Measurements from ENCODE around the gene SUB1. TPM values are rescaled to one million over a fixed set of nuclear protein-coding genes. Genes with fewer than 3 reads are reported as not detected.
"Not testable (repeated sequence)": the region's sequence is repeated elsewhere in the genome, so short reads cannot be mapped to it uniquely, and the experiment has no call there.

The SUB1 gene
- total RNA-seq, 1 donor from 2014 or later, result 147 TPM

- no peak for ATAC-seq
- intact Hi-C loops (cut with DNase I), result no loop called here
- DNase-seq (ENCODE audit: low spot score), result no peak
Measured at GRCh38 chr5:32627219-32627870, 42.0 kb downstream of the SUB1 start.

- DNase-seq (ENCODE audit: low spot score), result no peak
- intact Hi-C loops (cut with DNase I), result no loop called here
- ATAC-seq, result no peak
Measured at GRCh38 chr5:32628049-32628844, 42.9 kb downstream of the SUB1 start.

DNA sequence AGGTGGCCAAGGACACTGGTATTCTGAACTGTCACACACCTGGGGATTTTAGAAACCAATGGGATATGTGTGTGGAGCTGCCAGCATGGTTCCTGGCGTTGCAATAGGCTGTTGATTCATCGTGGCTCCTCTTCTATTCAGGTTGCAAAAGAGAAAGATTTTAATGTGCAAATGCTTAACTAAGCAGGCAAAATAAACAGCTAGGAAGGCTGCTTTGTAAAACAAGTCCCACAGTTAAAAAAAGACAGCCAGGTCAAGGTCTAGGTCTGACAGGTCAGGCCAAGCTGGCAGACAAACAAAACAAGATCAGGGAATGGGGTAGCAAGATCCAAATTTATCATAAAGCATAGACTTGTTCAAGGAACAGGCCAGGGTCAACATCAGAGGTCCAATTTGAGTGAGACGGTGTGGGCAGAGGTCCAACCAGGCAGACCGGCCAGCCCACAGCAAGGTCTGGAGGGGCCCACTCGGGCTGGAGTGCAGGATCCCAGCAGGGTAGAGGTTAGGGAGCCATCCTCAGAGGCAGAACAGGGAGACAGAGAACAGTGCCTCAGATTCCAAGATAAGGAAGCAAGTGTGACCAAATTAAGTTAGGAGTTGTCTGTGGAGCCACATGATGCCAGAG lies 45.6 kb downstream of the SUB1 start:
- intact Hi-C loops (cut with DNase I), result no loop called here
- DNase-seq (ENCODE audit: low spot score) (no peak), ATAC-seq (peak; percentile 32)

DNA sequence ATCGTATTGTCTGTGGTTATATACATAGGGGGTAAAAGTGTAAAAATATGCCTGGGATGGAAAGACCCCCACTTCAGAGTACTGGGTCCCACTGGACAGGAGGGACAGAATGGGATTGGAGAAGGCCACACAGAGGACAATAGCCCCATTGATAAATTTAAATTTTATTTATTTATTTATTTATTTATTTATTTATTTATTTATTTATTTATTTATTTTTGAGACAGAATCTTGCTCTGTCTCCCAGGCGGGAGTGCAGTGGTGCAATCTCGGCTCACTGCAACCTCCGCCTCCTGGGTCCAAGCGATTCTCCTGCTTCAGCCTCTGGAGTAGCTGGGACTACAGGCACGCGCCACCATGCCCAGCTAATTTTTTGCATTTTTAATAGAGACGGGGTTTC lies 47.7 kb downstream of the SUB1 start:
- intact Hi-C loops (cut with DNase I); ATAC-seq; DNase-seq (ENCODE audit: low spot score): not testable (repeated sequence)

- DNase-seq (ENCODE audit: low spot score) (no peak), ATAC-seq (no peak)
- intact Hi-C loops (cut with DNase I), result no loop called here
Measured at GRCh38 chr5:32638309-32638708, 53.0 kb downstream of the SUB1 start.

- intact Hi-C loops (cut with DNase I), result no loop called here
- DNase-seq (ENCODE audit: low spot score), result no peak
- ATAC-seq, result no peak
Measured at GRCh38 chr5:32639943-32640342, 54.6 kb downstream of the SUB1 start.

DNA sequence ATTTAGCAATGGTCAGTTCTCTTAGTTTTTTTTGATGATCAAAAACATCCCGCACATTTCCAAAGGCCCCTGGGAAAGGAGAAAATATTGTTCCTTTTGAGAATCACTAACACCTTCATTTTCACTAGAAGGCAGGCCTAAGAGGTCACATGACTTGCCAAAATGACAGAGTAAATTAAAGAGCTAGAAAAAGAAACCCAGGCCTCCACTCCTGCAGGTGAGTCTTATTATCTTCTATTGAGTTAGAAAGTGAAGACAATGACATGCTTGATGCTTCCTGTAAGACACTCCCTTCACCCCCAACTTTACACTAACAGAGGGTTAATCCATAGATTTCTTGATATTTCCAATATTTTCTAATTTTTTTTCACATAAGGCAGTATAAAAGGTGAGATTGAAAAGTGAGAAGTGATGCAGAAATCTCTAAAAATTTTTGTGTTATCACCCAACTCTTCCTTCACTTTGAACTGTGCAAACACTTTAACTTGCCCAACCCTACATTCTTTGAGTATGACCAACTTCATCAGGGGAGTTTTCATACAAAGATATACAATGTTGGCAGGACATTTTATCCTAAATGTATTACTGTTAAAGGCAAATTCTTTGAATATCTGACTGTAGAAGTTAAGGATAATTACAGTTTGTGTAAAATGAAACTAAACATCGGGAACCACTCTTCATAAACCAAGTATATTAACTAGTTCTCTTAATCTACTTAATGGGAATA lies 57.1 kb downstream of the SUB1 start:
- ATAC-seq (no peak), DNase-seq (ENCODE audit: low spot score) (no peak)
- intact Hi-C loops (cut with DNase I), result no loop called here

DNA sequence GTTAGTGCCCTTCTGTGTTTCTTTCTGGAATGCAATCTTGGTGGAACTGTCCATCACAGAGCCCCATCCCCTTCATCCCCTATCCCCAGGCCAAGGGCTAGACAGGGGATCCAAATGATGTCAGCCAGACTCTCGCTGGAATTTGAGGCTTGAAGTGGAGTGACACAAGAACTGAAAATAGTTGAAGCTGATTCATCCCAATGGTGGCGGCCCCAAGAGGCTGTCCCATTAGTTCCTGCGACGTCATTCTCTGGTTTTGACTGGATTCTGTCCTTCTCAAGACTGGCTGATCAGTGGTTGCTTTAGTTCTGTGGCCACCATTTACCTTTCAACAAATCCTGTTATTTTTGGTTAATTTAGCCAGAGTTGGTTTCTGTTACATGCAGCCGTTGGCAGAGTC lies 59.9 kb downstream of the SUB1 start:
- intact Hi-C loops (cut with DNase I), result no loop called here
- ATAC-seq (no peak), DNase-seq (ENCODE audit: low spot score) (no peak)

DNA sequence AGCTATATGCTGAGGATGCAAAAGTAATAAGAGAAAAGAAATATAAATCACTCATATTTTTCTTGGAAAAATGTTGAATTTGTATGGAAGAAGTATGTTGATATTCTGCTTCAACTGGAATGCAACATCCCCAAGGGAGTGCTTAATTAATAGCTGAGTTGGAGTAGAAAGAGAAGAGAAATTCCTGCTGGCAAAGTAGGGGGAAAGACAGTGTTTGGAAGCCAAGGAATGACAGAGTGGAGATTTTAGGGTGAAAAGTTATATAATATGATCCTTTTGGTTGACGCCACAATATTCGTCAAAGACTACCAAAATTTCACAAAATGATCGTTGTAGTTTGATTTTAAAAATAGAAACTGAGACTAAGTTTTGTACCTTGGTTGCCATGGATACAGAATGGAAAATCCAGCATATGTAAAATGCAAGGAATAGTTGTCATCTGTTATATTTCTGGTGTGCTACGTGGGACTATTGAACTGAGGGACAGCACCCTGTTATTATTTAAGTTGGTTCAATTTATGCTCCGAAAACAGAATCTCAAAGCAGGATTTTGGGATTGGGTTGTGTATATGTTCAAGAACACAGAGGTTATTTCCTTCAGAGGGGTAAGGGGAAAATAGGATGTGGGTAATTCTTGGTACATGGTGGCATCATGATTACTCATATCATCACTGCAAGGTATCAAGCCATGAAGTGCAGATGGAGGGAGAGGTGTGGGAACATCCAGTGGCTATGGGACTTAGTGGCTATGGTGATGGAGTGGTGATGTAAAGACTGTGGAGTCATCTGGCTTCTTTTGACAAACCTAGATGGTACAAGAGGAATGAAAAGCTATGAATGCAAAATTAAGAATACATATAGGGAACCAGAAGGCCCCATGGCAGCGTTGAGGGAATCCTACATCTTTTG lies 61.0 kb downstream of the SUB1 start:
- intact Hi-C loops (cut with DNase I), result no loop called here
- DNase-seq (ENCODE audit: low spot score) (no peak), ATAC-seq (no peak)

GRCh38 chr5:32651088-32651487 lies 65.7 kb downstream of the SUB1 start:
- DNase-seq (ENCODE audit: low spot score) (no peak), ATAC-seq (no peak)
- intact Hi-C loops (cut with DNase I), result no loop called here

DNA sequence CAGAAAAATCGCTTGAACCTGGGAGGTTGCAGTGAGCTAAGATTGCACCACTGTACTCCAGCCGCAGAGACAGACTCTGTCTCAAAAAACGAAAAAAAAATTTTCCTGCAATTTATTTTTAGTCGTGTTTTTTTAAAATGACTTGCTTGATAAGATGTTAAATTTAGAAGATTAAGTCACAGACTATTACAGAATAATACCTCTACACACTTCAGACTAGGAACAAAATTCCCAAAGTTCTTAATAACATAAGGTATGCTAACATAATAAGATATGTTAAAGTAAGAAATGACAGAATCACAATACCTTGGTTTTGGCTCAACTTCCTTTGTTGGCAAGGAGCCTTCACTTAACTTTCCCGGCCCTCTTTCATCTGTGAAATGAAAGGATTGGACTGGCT lies 66.3 kb downstream of the SUB1 start:
- no peak for ATAC-seq
- no peak for DNase-seq (ENCODE audit: low spot score)
- intact Hi-C loops (cut with DNase I), result no loop called here

Other genes starting within 250 kb of the SUB1 start
- 78.4 TPM for gene ZFR, start 140.8 kb upstream of the SUB1 start, total RNA-seq
- gene NPR3, start 125.8 kb downstream of the SUB1 start, total RNA-seq, result 16.0 TPM

Data from sciatic nerve (tissue), 2 donors.